GM23338 (cell line): ENCODE results near the gene SHPK. TPM values are rescaled to one million over a fixed set of nuclear protein-coding genes. Genes with fewer than 3 reads are reported as not detected.

Experiments used
- ATAC-seq: fragments of 200-7000 bp; cut with Tn5 transposase; 3 replicates; pipeline ENCODE4 v1.9.1; 2020
- DNase-seq: peaks from one replicate; pipeline ENCODE4 v3.0.0-alpha.2; 2015; ENCODE audit warnings: low spot score
- H2AFZ ChIP-seq: fragments of 200-600 bp; sonication (generic); 2 replicates; pipeline ENCODE4 v1.8.0; 2016; ENCODE audit warnings: antibody characterized with exemption, mild to moderate bottlenecking, moderate library complexity
- H3F3A ChIP-seq: fragments of 200-600 bp; sonication (generic); replicated peaks from 2 replicates; pipeline ENCODE4 v1.8.0; 2017; ENCODE audit warnings: antibody characterized with exemption, mixed run types, low read depth
- H3K27ac ChIP-seq: fragments of 200-600 bp; sonication (generic); 2 replicates; pipeline ENCODE4 v1.6.1; 2016; ENCODE audit warnings: low read depth
- H3K27me3 ChIP-seq: fragments of 200-600 bp; sonication (generic); 2 replicates; pipeline ENCODE4 v1.8.0; 2016; ENCODE audit warnings: mild to moderate bottlenecking, mixed run types, moderate library complexity; ENCODE audit not compliant: insufficient read depth
- H3K36me3 ChIP-seq: fragments of 200-600 bp; sonication (generic); 2 replicates; pipeline ENCODE4 v1.8.0; 2016; ENCODE audit warnings: mild to moderate bottlenecking; ENCODE audit not compliant: insufficient read depth
- H3K4me1 ChIP-seq: fragments of 200-600 bp; sonication (generic); 2 replicates; pipeline ENCODE4 v1.8.0; 2016; ENCODE audit warnings: mild to moderate bottlenecking, moderate library complexity; ENCODE audit not compliant: insufficient read depth
- H3K4me2 ChIP-seq: fragments of 200-600 bp; sonication (generic); 2 replicates; pipeline ENCODE4 v1.7.1; 2017; ENCODE audit warnings: mixed run types
- H3K4me3 ChIP-seq: fragments of 200-600 bp; sonication (generic); 2 replicates; pipeline ENCODE4 v1.6.1; 2016; ENCODE audit warnings: mixed run types
- H3K79me2 ChIP-seq: fragments of 200-600 bp; sonication (generic); replicated peaks from 2 replicates; pipeline ENCODE4 v1.8.0; 2017; ENCODE audit warnings: mild to moderate bottlenecking; ENCODE audit not compliant: insufficient read depth
- H3K9me2 ChIP-seq: fragments of 200-600 bp; sonication (generic); 2 replicates; pipeline ENCODE4 v1.8.0; 2017; ENCODE audit not compliant: insufficient read depth
- H4K20me1 ChIP-seq: fragments of 200-600 bp; sonication (generic); replicated peaks from 2 replicates; pipeline ENCODE4 v1.8.0; 2017; ENCODE audit warnings: mild to moderate bottlenecking; ENCODE audit not compliant: insufficient read depth
- H3K27ac Mint-ChIP-seq: 2 replicates; pipeline ENCODE4 v1.8.0; 2020; ENCODE audit warnings: inconsistent platforms, mild to moderate bottlenecking, moderate library complexity, mixed read lengths
- H3K27me3 Mint-ChIP-seq: 3 replicates; pipeline ENCODE4 v1.8.0; 2022; ENCODE audit warnings: low read depth, mild to moderate bottlenecking, moderate library complexity, mixed read lengths, inconsistent platforms; ENCODE audit not compliant: insufficient read depth, poor library complexity
- H3K36me3 Mint-ChIP-seq: 3 replicates; pipeline ENCODE4 v1.8.0; 2021; ENCODE audit warnings: low read depth, mild to moderate bottlenecking, inconsistent platforms, moderate library complexity, mixed read lengths
- H3K4me1 Mint-ChIP-seq: 3 replicates; pipeline ENCODE4 v1.8.0; 2020; ENCODE audit warnings: mild to moderate bottlenecking, inconsistent platforms, mixed read lengths
- H3K4me3 Mint-ChIP-seq: 3 replicates; pipeline ENCODE4 v1.8.0; 2021; ENCODE audit warnings: moderate library complexity, mild to moderate bottlenecking, inconsistent platforms, mixed read lengths
- H3K9me3 Mint-ChIP-seq: 3 replicates; pipeline ENCODE4 v1.8.0; 2020; ENCODE audit warnings: moderate library complexity, mild to moderate bottlenecking, inconsistent platforms, mixed read lengths
- CREB1 ChIP-seq: fragments of 250-450 bp; sonication (Bioruptor Pico); IDR thresholded peaks from 2 replicates; pipeline ENCODE4 v1.5.0; 2020; ENCODE audit warnings: low read depth, mild to moderate bottlenecking, moderate library complexity
- CTCF ChIP-seq, 2 experiments: fragments of 200-600 bp in 1 of 2; sonication (generic) in 1 of 2; conservative IDR thresholded peaks; 2 replicates each; pipeline versions ENCODE4 v1.5.1 to v1.6.1; 2016 to 2017; ENCODE audit warnings: antibody characterized with exemption in 2 of 2, low read depth in 2 of 2, mild to moderate bottlenecking in 2 of 2, moderate library complexity in 1 of 2
- EZH2 ChIP-seq: fragments of 200-600 bp; sonication (generic); IDR thresholded peaks from one replicate; pipeline ENCODE4 v1.8.0; 2017; ENCODE audit warnings: antibody characterized with exemption, mild to moderate bottlenecking, low read depth; ENCODE audit not compliant: unreplicated experiment
- EZH2phosphoT487 ChIP-seq: fragments of 200-600 bp; sonication (generic); IDR thresholded peaks from one replicate; pipeline ENCODE4 v1.8.1; 2018; ENCODE audit warnings: antibody characterized with exemption; ENCODE audit not compliant: unreplicated experiment
- JUNB ChIP-seq: IDR thresholded peaks from one replicate; pipeline ENCODE4 v1.6.1; 2016; ENCODE audit warnings: antibody characterized with exemption; ENCODE audit not compliant: unreplicated experiment
- NANOG ChIP-seq: IDR thresholded peaks from 2 replicates; pipeline ENCODE4 v1.6.1; 2016; ENCODE audit warnings: antibody characterized with exemption, borderline replicate concordance
- POLR2AphosphoS5 ChIP-seq: IDR thresholded peaks from 2 replicates; pipeline ENCODE4 v1.6.1; 2016; ENCODE audit warnings: antibody characterized with exemption, low read depth
- REST ChIP-seq: IDR thresholded peaks from one replicate; pipeline ENCODE4 v1.6.1; 2018; ENCODE audit warnings: antibody characterized with exemption; ENCODE audit not compliant: unreplicated experiment
- STAT1 ChIP-seq: IDR thresholded peaks from one replicate; pipeline ENCODE4 v1.6.1; 2016; ENCODE audit warnings: antibody characterized with exemption; ENCODE audit not compliant: unreplicated experiment
- ZNF114 ChIP-seq: fragments of 250-450 bp; sonication (Bioruptor Pico); IDR thresholded peaks from 2 replicates; pipeline ENCODE4 v1.5.0; 2020; ENCODE audit warnings: mild to moderate bottlenecking, moderate library complexity
- ZNF331 ChIP-seq: fragments of 250-450 bp; sonication (Bioruptor Pico); IDR thresholded peaks from 2 replicates; pipeline ENCODE4 v1.5.0; 2020; ENCODE audit warnings: low read depth, mild to moderate bottlenecking, moderate library complexity
- polyA plus RNA-seq: library from polyadenylated mRNA; unstranded; fragments of >200 nt; fragmentation: Nextera tagmentation; extraction: Ambion mirVana; gene quantifications from 2 replicates; pipeline ENCODE4 v1.2.1, GENCODE V29; 2016
- total RNA-seq: library from RNA; depleted of rRNA; stranded (reverse); fragments of >200 nt; shearing (Covaris generic); gene quantifications from 2 replicates; pipeline ENCODE4 v1.2.3, GENCODE V29; 2014
- TF ChIP-seq, protein P1 (sequence below): IDR thresholded peaks from 2 replicates; pipeline ENCODE4 v1.6.1; 2016; ENCODE audit warnings: antibody characterized with exemption

SHPK gene
- total and polyA plus RNA-seq, 2 experiments from 2014 or later, result 11.5 to 34.3 TPM

GRCh38 chr17:3615160-3615870 is 20.7 kb downstream of the SHPK start:
- Histone ChIP-seq H3K36me3 (peaks cover 39% of the 10 kb centered on the region), H3K4me3 (no peak overlapping the region), H3K9me2 (no peaks in the 10 kb centered on the region), H3K27me3 (no peaks in the 10 kb centered on the region), H3F3A (no peaks in the 10 kb centered on the region), H3K4me1 (no peaks in the 10 kb centered on the region), H3K4me2 (no peak overlapping the region), H3K27ac (no peak overlapping the region), H4K20me1 (no peaks in the 10 kb centered on the region; the same call in 1 of the 2 replicates), H3K79me2 (no peaks in the 10 kb centered on the region), H2AFZ (no peak overlapping the region)
- Mint-ChIP-seq H3K36me3 (peaks cover 78% of the 10 kb centered on the region), H3K27ac (no peak overlapping the region), H3K9me3 (no peaks in the 10 kb centered on the region; the same call in 2 of the 3 replicates), H3K27me3 (peaks cover 4% of the 10 kb centered on the region), H3K4me1 (no peaks in the 10 kb centered on the region), H3K4me3 (no peak overlapping the region)
- no peak for DNase-seq
- TF ChIP-seq, protein P1, sequence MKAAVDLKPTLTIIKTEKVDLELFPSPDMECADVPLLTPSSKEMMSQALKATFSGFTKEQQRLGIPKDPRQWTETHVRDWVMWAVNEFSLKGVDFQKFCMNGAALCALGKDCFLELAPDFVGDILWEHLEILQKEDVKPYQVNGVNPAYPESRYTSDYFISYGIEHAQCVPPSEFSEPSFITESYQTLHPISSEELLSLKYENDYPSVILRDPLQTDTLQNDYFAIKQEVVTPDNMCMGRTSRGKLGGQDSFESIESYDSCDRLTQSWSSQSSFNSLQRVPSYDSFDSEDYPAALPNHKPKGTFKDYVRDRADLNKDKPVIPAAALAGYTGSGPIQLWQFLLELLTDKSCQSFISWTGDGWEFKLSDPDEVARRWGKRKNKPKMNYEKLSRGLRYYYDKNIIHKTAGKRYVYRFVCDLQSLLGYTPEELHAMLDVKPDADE, result no peak
- TF ChIP-seq NANOG (no peak), EZH2 (no peak), CTCF (conservative IDR thresholded peaks at IDR 0.05; ENCODE audit: low read depth in 2 of 2) (no peak), EZH2phosphoT487 (no peak), STAT1 (no peak), JUNB (no peak), POLR2AphosphoS5 (no peak), ZNF331 (CRISPR knock-in tag) (no peak), CREB1 (CRISPR knock-in tag) (no peak), ZNF114 (CRISPR knock-in tag) (no peak)
- ATAC-seq, result no peak

GRCh38 chr17:3613124-3613523 is 22.9 kb downstream of the SHPK start:
- Mint-ChIP-seq H3K27ac (no peak overlapping the region), H3K36me3 (peaks cover 77% of the 10 kb centered on the region), H3K9me3 (no peaks in the 10 kb centered on the region; the same call in 2 of the 3 replicates), H3K4me3 (no peak overlapping the region), H3K27me3 (peaks cover 4% of the 10 kb centered on the region), H3K4me1 (no peaks in the 10 kb centered on the region)
- Histone ChIP-seq H3K27me3 (no peaks in the 10 kb centered on the region), H3K36me3 (peaks cover 24% of the 10 kb centered on the region), H2AFZ (no peak overlapping the region), H3F3A (no peaks in the 10 kb centered on the region), H3K27ac (no peak overlapping the region), H3K4me3 (no peak overlapping the region), H3K79me2 (no peaks in the 10 kb centered on the region), H3K4me2 (no peak overlapping the region), H3K4me1 (no peaks in the 10 kb centered on the region), H4K20me1 (no peaks in the 10 kb centered on the region; the same call in 1 of the 2 replicates), H3K9me2 (no peaks in the 10 kb centered on the region)
- no peak for ATAC-seq
- no peak for DNase-seq
- no peak for TF ChIP-seq CTCF (conservative IDR thresholded peaks at IDR 0.05; ENCODE audit: low read depth in 2 of 2)
- TF ChIP-seq JUNB, result no peak
- TF ChIP-seq REST, result no peak
- TF ChIP-seq, protein P1, result no peak
- no peak for TF ChIP-seq ZNF331 (CRISPR knock-in tag)
- TF ChIP-seq STAT1, result no peak
- TF ChIP-seq EZH2, result no peak
- no peak for TF ChIP-seq ZNF114 (CRISPR knock-in tag)
- no peak for TF ChIP-seq CREB1 (CRISPR knock-in tag)
- no peak for TF ChIP-seq POLR2AphosphoS5
- no peak for TF ChIP-seq NANOG
- no peak for TF ChIP-seq EZH2phosphoT487
